Epithelial cell of proximal tubule (primary cell): ENCODE results near the gene FARP1. TPM values are rescaled to one million over a fixed set of nuclear protein-coding genes. Genes with fewer than 3 reads are reported as not detected.

ENCODE experiments used
- DNase-seq: peaks from one replicate; pipeline ENCODE4 v3.0.0-alpha.2; 2011; ENCODE audit warnings: low read depth
- H3K4me3 ChIP-seq: 2 replicates; pipeline ENCODE4 v1.5.1; 2011; ENCODE audit warnings: low read depth, mild to moderate bottlenecking, low read length
- total RNA-seq: library from RNA; depleted of rRNA; stranded (reverse); fragments of >200 nt; gene quantifications from 2 replicates; pipeline ENCODE4 v1.2.3, GENCODE V29; 2015
- TF ChIP-seq, protein P1 (sequence below): conservative IDR thresholded peaks from 2 replicates; pipeline ENCODE4 v1.5.1; 2012; ENCODE audit warnings: low read depth, mild to moderate bottlenecking, low read length

The FARP1 gene
- total RNA-seq, 1 donor from 2014 or later = 97.0 TPM

DNA sequence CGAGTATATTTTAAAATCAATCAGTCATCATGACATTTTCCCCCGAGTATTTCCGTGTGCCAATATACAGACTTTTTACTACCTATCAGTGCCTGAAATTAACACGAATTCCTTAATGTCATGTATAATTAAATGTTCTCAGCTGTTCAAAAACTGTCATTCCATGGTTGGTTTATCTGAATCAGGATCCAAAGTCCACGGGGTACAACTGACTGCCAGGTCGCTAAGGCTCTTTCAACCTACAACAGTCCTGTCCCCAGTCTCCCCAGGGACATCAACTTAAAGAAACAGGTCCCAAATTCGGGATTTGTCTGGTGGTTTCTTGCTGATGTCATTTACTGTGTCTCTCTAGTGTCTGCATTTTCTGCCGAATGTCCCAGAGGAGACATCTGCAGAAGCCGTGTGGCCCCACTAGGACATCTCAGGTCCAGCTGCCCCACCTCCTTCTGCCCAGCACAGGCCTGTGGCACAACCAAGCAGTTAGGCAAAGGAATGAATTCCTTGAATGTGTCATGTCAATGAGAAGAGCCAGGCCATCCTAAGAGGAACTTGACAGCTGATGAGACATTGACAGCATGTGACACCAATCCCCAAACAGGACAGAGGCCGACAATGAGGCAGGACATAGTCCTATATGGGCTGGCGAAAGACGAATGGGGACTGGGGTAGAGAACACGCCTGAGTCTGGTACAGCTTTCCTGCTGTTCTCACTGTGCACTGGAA, 324.5 kb downstream of the FARP1 start:
- H3K4me3 ChIP-seq = no peak overlapping the region
- no peak for DNase-seq
- TF ChIP-seq, protein P1, sequence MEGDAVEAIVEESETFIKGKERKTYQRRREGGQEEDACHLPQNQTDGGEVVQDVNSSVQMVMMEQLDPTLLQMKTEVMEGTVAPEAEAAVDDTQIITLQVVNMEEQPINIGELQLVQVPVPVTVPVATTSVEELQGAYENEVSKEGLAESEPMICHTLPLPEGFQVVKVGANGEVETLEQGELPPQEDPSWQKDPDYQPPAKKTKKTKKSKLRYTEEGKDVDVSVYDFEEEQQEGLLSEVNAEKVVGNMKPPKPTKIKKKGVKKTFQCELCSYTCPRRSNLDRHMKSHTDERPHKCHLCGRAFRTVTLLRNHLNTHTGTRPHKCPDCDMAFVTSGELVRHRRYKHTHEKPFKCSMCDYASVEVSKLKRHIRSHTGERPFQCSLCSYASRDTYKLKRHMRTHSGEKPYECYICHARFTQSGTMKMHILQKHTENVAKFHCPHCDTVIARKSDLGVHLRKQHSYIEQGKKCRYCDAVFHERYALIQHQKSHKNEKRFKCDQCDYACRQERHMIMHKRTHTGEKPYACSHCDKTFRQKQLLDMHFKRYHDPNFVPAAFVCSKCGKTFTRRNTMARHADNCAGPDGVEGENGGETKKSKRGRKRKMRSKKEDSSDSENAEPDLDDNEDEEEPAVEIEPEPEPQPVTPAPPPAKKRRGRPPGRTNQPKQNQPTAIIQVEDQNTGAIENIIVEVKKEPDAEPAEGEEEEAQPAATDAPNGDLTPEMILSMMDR = no peak

DNA sequence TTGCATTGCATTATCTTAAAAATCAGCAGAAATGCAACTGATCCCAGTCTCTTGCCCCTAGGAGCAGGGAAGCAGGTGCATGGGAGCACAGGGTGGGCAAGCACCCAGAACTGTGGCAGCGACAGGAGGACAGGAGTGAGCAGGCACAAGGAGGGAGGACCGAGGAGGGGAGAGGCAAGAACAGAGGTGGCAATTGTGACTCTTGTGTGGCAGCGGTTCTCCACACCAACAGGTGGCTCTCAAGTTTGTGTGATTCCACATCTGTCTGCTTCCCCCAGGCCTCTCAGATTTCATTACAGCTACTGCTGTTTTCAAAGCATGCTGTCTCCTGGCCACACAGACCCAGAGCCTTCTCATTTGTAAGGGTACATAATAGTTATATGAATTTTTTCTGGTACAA, 325.5 kb downstream of the FARP1 start:
- DNase-seq = no peak
- TF ChIP-seq, protein P1 = no peak

DNA sequence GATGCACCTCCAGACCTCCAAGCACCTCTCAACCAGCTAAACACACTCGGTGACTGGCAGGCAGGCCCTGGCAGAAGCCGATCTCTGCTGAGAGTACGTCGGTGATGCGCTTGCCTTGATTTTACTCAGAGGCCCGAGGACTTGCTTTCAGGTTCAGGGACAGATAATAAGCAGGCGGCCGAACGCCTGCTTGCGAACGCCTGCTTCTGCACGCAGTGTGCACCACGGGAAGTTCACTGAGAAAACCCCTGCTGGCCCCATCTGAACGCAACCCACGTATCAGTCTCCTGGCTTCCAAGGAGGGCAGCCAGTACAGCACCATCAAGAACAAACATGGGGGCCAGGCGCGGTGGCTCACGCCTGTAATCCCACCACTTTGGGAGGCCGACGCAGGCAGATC, 326.0 kb downstream of the FARP1 start:
- TF ChIP-seq, protein P1 = no peak
- H3K4me3 ChIP-seq = no peak overlapping the region
- no peak for DNase-seq

More for the DNA sequence above, 325.5 kb downstream of the FARP1 start:
- H3K4me3 ChIP-seq = no peak overlapping the region

DNA sequence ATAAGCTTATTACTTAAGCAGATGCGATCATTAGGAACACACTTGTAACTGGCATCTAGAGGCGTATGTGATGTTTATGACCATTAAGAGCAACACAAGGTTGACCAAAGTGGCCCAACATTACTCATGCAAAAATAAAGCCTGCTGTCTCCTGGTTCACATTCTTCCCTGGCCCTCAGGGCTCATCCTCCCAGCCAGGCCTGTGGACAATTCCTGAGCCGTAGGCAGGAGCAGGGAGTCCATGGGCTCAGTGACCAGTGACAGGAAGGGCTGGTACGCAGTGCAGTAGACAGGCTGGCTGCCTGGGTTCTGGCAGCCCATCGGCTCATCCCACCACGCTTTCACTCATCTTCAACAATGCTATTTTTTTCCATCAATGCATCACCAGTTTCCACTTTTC, 328.0 kb downstream of the FARP1 start:
- H3K4me3 ChIP-seq = no peak overlapping the region
- TF ChIP-seq, protein P1 = no peak
- no peak for DNase-seq

DNA sequence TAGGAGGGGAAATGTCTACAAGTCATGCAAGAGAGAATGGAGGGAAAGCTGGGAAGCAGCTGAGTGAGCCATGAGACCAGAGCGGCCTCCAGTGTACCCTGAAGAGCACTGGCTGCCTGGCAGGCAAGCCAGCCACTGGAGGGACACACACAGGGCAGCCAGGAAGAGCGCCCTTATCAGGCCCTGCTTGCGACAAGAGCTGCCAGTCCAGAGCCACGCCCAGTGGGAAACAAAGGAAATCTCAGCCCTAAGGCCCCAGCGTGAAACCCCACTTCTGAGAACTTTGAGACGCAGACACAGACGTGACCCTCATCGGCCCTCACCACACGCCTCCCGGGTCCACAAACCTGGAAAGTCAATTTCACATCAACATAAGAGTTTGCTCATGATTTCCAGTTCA, 329.0 kb downstream of the FARP1 start:
- DNase-seq = no peak
- TF ChIP-seq, protein P1 = no peak
- H3K4me3 ChIP-seq = no peak overlapping the region

DNA sequence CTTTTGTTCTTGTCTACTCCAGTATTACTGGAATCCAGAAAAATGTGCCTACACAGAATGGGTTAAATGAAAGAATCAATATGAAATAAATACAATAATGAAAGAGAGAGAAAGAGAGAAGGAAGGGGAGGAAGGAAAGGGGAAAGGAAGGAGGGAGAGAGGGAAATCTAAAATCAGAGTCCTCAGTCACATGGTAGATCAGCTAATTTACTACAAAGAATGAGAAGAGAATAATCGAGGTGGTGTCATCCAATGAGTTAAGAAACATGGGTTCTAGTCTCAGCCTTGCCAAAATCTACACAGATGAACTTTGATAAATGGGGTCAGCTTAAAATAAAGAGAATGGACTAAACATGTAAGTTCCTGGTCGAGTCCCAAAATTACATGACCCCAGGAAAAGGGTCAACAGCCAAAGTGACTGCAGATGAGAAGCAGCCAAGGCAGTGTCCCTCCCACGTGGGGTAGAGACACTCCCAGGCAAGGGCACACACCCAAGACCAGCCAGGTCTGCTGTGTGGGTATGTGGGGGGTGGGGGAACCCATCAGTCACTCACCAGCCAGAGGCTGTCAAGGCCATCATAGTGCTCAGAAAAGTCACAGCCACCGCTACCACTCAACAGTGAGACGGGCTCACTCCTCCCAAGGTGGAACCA, 330.4 kb downstream of the FARP1 start:
- no peak for DNase-seq
- H3K4me3 ChIP-seq = no peak overlapping the region
- TF ChIP-seq, protein P1 = no peak

DNA sequence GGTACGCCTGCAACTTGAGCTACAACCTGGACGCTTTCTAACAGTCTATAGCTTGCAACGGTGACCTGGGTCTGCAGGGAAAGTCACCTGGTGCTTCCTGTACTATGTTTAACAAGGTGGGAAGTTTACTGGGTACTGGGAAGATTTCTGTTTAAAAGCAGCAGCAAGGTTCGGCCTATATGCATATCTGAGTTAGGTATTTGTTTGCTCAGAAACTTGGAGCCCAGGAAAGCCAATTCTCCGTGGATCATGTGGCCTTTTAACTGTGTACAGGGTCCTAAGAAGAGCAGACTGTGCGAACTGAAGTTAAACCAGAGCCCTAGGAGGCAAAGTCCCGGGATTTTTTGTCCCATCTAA, 330.9 kb downstream of the FARP1 start:
- no peak for DNase-seq
- no peak overlapping the region for H3K4me3 ChIP-seq

More for the DNA sequence above, 330.9 kb downstream of the FARP1 start:
- TF ChIP-seq, protein P1 = no peak
